Peyer's patch (tissue), 4 donors: Measurements from ENCODE around the gene ATXN2. TPM values are rescaled to one million over a fixed set of nuclear protein-coding genes. Genes with fewer than 3 reads are reported as not detected.
"Not testable (repeated sequence)": the region's sequence is repeated elsewhere in the genome, so short reads cannot be mapped to it uniquely, and the experiment has no call there.

Source experiments
- DNase-seq, 3 donors: peaks; one replicate each; pipeline ENCODE4 v3.0.0-alpha.2; 2017 to 2019
- H3K27ac ChIP-seq, 4 donors: fragments of 200-600 bp; sonication (generic); one replicate each; pipeline ENCODE4 v1.5.1; 2016 to 2019
- H3K27me3 ChIP-seq, 2 donors: fragments of 200-600 bp; sonication (generic); one replicate each; pipeline ENCODE4 v1.5.1; 2019
- H3K36me3 ChIP-seq, 3 donors: fragments of 200-600 bp; sonication (generic); one replicate each; pipeline ENCODE4 v1.5.1; 2016 to 2019
- H3K4me1 ChIP-seq, 4 donors: fragments of 200-600 bp; sonication (generic); one replicate each; pipeline ENCODE4 v1.5.1; 2016 to 2019
- H3K4me3 ChIP-seq, 4 donors: fragments of 200-600 bp; sonication (generic); 1 replicate in 3 of 4; 2 replicates in 1 of 4; pipeline ENCODE4 v1.5.1; 2016 to 2019; ENCODE audit warnings: mild to moderate bottlenecking in 1 of 4
- H3K9me3 ChIP-seq, 4 donors: fragments of 200-600 bp; sonication (generic); one replicate each; pipeline ENCODE4 v1.5.1; 2016 to 2019; ENCODE audit warnings: mild to moderate bottlenecking in 1 of 4
- small RNA-seq, 2 donors: library from RNA; depleted of rRNA; stranded (forward); fragments of <200 nt; gene quantifications; one replicate each; pipeline ENCODE3, GENCODE V24; 2016
- total RNA-seq, 4 donors: library from RNA; depleted of rRNA; stranded (reverse); fragments of >200 nt; gene quantifications; one replicate each; pipeline ENCODE4 v1.1.0, GENCODE V29; 2016
- TF ChIP-seq, protein P1 (sequence below), 6 experiments: fragments of 450-650 bp in 4 of 6; fragments of 200-600 bp in 2 of 6; sonication (generic) in 1 of 6; IDR thresholded peaks; one replicate each; pipeline ENCODE4 v1.5.1; 2017 to 2019; ENCODE audit warnings: antibody characterized with exemption in 6 of 6, mild to moderate bottlenecking in 3 of 6, moderate library complexity in 1 of 6

The ATXN2 gene
- total RNA-seq, 4 donors from 2014 or later = 35.9 to 111 (median 90.8) TPM

GRCh38 chr12:111404362-111405148, 194.6 kb downstream of the ATXN2 start:
- no peaks in the 10 kb centered on the region for H3K9me3 ChIP-seq
- H3K36me3 ChIP-seq = no peaks in the 10 kb centered on the region
- TF ChIP-seq, protein P1, sequence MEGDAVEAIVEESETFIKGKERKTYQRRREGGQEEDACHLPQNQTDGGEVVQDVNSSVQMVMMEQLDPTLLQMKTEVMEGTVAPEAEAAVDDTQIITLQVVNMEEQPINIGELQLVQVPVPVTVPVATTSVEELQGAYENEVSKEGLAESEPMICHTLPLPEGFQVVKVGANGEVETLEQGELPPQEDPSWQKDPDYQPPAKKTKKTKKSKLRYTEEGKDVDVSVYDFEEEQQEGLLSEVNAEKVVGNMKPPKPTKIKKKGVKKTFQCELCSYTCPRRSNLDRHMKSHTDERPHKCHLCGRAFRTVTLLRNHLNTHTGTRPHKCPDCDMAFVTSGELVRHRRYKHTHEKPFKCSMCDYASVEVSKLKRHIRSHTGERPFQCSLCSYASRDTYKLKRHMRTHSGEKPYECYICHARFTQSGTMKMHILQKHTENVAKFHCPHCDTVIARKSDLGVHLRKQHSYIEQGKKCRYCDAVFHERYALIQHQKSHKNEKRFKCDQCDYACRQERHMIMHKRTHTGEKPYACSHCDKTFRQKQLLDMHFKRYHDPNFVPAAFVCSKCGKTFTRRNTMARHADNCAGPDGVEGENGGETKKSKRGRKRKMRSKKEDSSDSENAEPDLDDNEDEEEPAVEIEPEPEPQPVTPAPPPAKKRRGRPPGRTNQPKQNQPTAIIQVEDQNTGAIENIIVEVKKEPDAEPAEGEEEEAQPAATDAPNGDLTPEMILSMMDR (IDR thresholded peaks at IDR 0.05) = no peak
- H3K4me3 ChIP-seq = peak overlapping the region; percentile 79 to 95 (median 89)
- H3K27me3 ChIP-seq = no peaks in the 10 kb centered on the region
- peak overlapping the region; percentile 87 to 93 (median 90) for H3K27ac ChIP-seq
- H3K4me1 ChIP-seq = peaks cover 0 to 57% (median 33%) of the 10 kb centered on the region in 4 donors
- peak in 2 of 3 donors; percentile 57 to 65 for DNase-seq

GRCh38 chr12:111402490-111402824, 196.7 kb downstream of the ATXN2 start:
- not testable (repeated sequence) for H3K9me3 ChIP-seq, H3K27me3 ChIP-seq, DNase-seq, H3K4me3 ChIP-seq, H3K36me3 ChIP-seq
- Histone ChIP-seq H3K4me1 (peaks cover 0 to 41% (median 19%) of the 10 kb centered on the region in 4 donors), H3K27ac (peak overlapping the region; percentile 72 to 93 (median 74))

Small RNA genes lying within 50 kb of the gene (small RNA-seq; reads per million reads assigned to genes)
- 0 reads per million in 2 donors for gene RF00066

Other genes with a start within 250 kb of the ATXN2 start
- 10 to 100 TPM; 43.2 to 64.6 (median 51.0) TPM for gene PHETA1, start 230.2 kb downstream of the ATXN2 start, total RNA-seq
- 10 to 100 TPM in 2 of 4 donors, 1 to 10 TPM in 2; 4.4 to 37.1 (median 8.4) TPM for gene SH2B3, start 193.4 kb downstream of the ATXN2 start, total RNA-seq
- 10 to 100 TPM; 12.3 to 28.1 (median 17.7) TPM for gene BRAP, start 86.6 kb upstream of the ATXN2 start, total RNA-seq
- gene ACAD10, start 86.7 kb upstream of the ATXN2 start, total RNA-seq = 100 to 1,000 TPM in 2 of 4 donors, 10 to 100 TPM in 2; 58.5 to 102 (median 80.6) TPM
- 100 to 1,000 TPM; 118 to 215 (median 177) TPM for gene ALDH2, start 167.6 kb upstream of the ATXN2 start, total RNA-seq
- gene MAPKAPK5, start 242.9 kb upstream of the ATXN2 start, total RNA-seq = 100 to 1,000 TPM in 2 of 4 donors, 10 to 100 TPM in 2; 79.3 to 122 (median 102) TPM